GM23338 (cell line): ENCODE data around the gene CELSR3. TPM values are rescaled to one million over a fixed set of nuclear protein-coding genes. Genes with fewer than 3 reads are reported as not detected.

Experiments
- ATAC-seq: fragments of 200-7000 bp; cut with Tn5 transposase; 3 replicates; pipeline ENCODE4 v1.9.1; 2020
- DNase-seq: peaks from one replicate; pipeline ENCODE4 v3.0.0-alpha.2; 2015; ENCODE audit warnings: low spot score
- H2AFZ ChIP-seq: fragments of 200-600 bp; sonication (generic); 2 replicates; pipeline ENCODE4 v1.8.0; 2016; ENCODE audit warnings: antibody characterized with exemption, mild to moderate bottlenecking, moderate library complexity
- H3F3A ChIP-seq: fragments of 200-600 bp; sonication (generic); replicated peaks from 2 replicates; pipeline ENCODE4 v1.8.0; 2017; ENCODE audit warnings: antibody characterized with exemption, mixed run types, low read depth
- H3K27ac ChIP-seq: fragments of 200-600 bp; sonication (generic); 2 replicates; pipeline ENCODE4 v1.6.1; 2016; ENCODE audit warnings: low read depth
- H3K27me3 ChIP-seq: fragments of 200-600 bp; sonication (generic); 2 replicates; pipeline ENCODE4 v1.8.0; 2016; ENCODE audit warnings: mild to moderate bottlenecking, mixed run types, moderate library complexity; ENCODE audit not compliant: insufficient read depth
- H3K36me3 ChIP-seq: fragments of 200-600 bp; sonication (generic); 2 replicates; pipeline ENCODE4 v1.8.0; 2016; ENCODE audit warnings: mild to moderate bottlenecking; ENCODE audit not compliant: insufficient read depth
- H3K4me1 ChIP-seq: fragments of 200-600 bp; sonication (generic); 2 replicates; pipeline ENCODE4 v1.8.0; 2016; ENCODE audit warnings: mild to moderate bottlenecking, moderate library complexity; ENCODE audit not compliant: insufficient read depth
- H3K4me2 ChIP-seq: fragments of 200-600 bp; sonication (generic); 2 replicates; pipeline ENCODE4 v1.7.1; 2017; ENCODE audit warnings: mixed run types
- H3K4me3 ChIP-seq: fragments of 200-600 bp; sonication (generic); 2 replicates; pipeline ENCODE4 v1.6.1; 2016; ENCODE audit warnings: mixed run types
- H3K79me2 ChIP-seq: fragments of 200-600 bp; sonication (generic); replicated peaks from 2 replicates; pipeline ENCODE4 v1.8.0; 2017; ENCODE audit warnings: mild to moderate bottlenecking; ENCODE audit not compliant: insufficient read depth
- H3K9me2 ChIP-seq: fragments of 200-600 bp; sonication (generic); 2 replicates; pipeline ENCODE4 v1.8.0; 2017; ENCODE audit not compliant: insufficient read depth
- H4K20me1 ChIP-seq: fragments of 200-600 bp; sonication (generic); replicated peaks from 2 replicates; pipeline ENCODE4 v1.8.0; 2017; ENCODE audit warnings: mild to moderate bottlenecking; ENCODE audit not compliant: insufficient read depth
- H3K27ac Mint-ChIP-seq: 2 replicates; pipeline ENCODE4 v1.8.0; 2020; ENCODE audit warnings: inconsistent platforms, mild to moderate bottlenecking, moderate library complexity, mixed read lengths
- H3K27me3 Mint-ChIP-seq: 3 replicates; pipeline ENCODE4 v1.8.0; 2022; ENCODE audit warnings: low read depth, mild to moderate bottlenecking, moderate library complexity, mixed read lengths, inconsistent platforms; ENCODE audit not compliant: insufficient read depth, poor library complexity
- H3K36me3 Mint-ChIP-seq: 3 replicates; pipeline ENCODE4 v1.8.0; 2021; ENCODE audit warnings: low read depth, mild to moderate bottlenecking, inconsistent platforms, moderate library complexity, mixed read lengths
- H3K4me1 Mint-ChIP-seq: 3 replicates; pipeline ENCODE4 v1.8.0; 2020; ENCODE audit warnings: mild to moderate bottlenecking, inconsistent platforms, mixed read lengths
- H3K4me3 Mint-ChIP-seq: 3 replicates; pipeline ENCODE4 v1.8.0; 2021; ENCODE audit warnings: moderate library complexity, mild to moderate bottlenecking, inconsistent platforms, mixed read lengths
- H3K9me3 Mint-ChIP-seq: 3 replicates; pipeline ENCODE4 v1.8.0; 2020; ENCODE audit warnings: moderate library complexity, mild to moderate bottlenecking, inconsistent platforms, mixed read lengths
- EZH2 ChIP-seq: fragments of 200-600 bp; sonication (generic); IDR thresholded peaks from one replicate; pipeline ENCODE4 v1.8.0; 2017; ENCODE audit warnings: antibody characterized with exemption, mild to moderate bottlenecking, low read depth; ENCODE audit not compliant: unreplicated experiment
- JUNB ChIP-seq: IDR thresholded peaks from one replicate; pipeline ENCODE4 v1.6.1; 2016; ENCODE audit warnings: antibody characterized with exemption; ENCODE audit not compliant: unreplicated experiment
- NANOG ChIP-seq: IDR thresholded peaks from 2 replicates; pipeline ENCODE4 v1.6.1; 2016; ENCODE audit warnings: antibody characterized with exemption, borderline replicate concordance
- POLR2AphosphoS5 ChIP-seq: IDR thresholded peaks from 2 replicates; pipeline ENCODE4 v1.6.1; 2016; ENCODE audit warnings: antibody characterized with exemption, low read depth
- STAT1 ChIP-seq: IDR thresholded peaks from one replicate; pipeline ENCODE4 v1.6.1; 2016; ENCODE audit warnings: antibody characterized with exemption; ENCODE audit not compliant: unreplicated experiment
- ZNF331 ChIP-seq: fragments of 250-450 bp; sonication (Bioruptor Pico); IDR thresholded peaks from 2 replicates; pipeline ENCODE4 v1.5.0; 2020; ENCODE audit warnings: low read depth, mild to moderate bottlenecking, moderate library complexity
- polyA plus RNA-seq: library from polyadenylated mRNA; unstranded; fragments of >200 nt; fragmentation: Nextera tagmentation; extraction: Ambion mirVana; gene quantifications from 2 replicates; pipeline ENCODE4 v1.2.1, GENCODE V29; 2016
- total RNA-seq: library from RNA; depleted of rRNA; stranded (reverse); fragments of >200 nt; shearing (Covaris generic); gene quantifications from 2 replicates; pipeline ENCODE4 v1.2.3, GENCODE V29; 2014
- TF ChIP-seq, protein P1 (sequence below): IDR thresholded peaks from one replicate; pipeline ENCODE4 v1.6.1; 2018; ENCODE audit warnings: antibody characterized with exemption; ENCODE audit not compliant: unreplicated experiment
- TF ChIP-seq, protein P2 (sequence below), 2 experiments: fragments of 200-600 bp in 1 of 2; sonication (generic) in 1 of 2; conservative IDR thresholded peaks; 2 replicates each; pipeline versions ENCODE4 v1.5.1 to v1.6.1; 2016 to 2017; ENCODE audit warnings: antibody characterized with exemption in 2 of 2, low read depth in 2 of 2, mild to moderate bottlenecking in 2 of 2, moderate library complexity in 1 of 2
- TF ChIP-seq, protein P3 (sequence below): fragments of 250-450 bp; sonication (Bioruptor Pico); IDR thresholded peaks from 2 replicates; pipeline ENCODE4 v1.5.0; 2020; ENCODE audit warnings: mild to moderate bottlenecking, moderate library complexity

Gene CELSR3
- total and polyA plus RNA-seq, 2 experiments from 2014 or later = 7.5 to 33.3 TPM

DNA sequence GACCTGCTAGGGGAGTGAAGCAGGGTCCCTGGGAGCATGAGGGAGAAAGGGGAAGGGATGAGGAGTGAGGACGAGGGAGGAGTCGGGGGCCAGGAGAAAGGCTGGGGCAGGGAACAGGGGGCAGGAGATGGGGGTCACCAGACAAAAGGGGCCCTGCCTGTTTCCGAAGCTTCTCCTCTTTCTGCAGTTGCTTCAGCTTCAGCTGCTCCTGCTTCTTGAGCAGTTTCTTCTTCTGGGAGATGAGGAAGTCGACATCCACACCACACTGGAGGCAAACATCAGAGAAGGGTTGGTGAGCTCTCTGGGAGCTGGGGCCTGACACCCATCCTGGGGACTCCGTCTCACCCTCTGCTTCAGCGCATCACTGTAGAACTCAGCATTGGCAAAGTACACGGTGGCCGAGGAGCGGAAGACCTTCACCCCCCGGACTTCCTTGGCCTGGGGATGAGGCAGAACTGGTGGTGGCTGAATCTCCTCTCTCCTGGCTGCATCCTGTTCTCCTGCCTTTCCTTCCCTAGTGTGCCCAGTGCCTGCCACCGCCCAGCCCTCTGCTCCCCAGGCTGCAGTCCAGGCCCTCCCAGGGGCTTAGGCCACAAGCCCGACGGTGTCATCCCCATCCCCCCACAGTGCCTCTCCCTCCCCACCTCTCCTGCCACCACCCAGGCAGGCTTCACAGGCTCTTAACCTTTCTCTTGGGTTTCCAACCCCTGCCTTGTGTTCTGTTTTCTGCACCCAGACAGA is 34.2 kb downstream of the CELSR3 start:
- H3K9me3 Mint-ChIP-seq = no peaks in the 10 kb centered on the region
- no peak for DNase-seq
- TF ChIP-seq, protein P1, sequence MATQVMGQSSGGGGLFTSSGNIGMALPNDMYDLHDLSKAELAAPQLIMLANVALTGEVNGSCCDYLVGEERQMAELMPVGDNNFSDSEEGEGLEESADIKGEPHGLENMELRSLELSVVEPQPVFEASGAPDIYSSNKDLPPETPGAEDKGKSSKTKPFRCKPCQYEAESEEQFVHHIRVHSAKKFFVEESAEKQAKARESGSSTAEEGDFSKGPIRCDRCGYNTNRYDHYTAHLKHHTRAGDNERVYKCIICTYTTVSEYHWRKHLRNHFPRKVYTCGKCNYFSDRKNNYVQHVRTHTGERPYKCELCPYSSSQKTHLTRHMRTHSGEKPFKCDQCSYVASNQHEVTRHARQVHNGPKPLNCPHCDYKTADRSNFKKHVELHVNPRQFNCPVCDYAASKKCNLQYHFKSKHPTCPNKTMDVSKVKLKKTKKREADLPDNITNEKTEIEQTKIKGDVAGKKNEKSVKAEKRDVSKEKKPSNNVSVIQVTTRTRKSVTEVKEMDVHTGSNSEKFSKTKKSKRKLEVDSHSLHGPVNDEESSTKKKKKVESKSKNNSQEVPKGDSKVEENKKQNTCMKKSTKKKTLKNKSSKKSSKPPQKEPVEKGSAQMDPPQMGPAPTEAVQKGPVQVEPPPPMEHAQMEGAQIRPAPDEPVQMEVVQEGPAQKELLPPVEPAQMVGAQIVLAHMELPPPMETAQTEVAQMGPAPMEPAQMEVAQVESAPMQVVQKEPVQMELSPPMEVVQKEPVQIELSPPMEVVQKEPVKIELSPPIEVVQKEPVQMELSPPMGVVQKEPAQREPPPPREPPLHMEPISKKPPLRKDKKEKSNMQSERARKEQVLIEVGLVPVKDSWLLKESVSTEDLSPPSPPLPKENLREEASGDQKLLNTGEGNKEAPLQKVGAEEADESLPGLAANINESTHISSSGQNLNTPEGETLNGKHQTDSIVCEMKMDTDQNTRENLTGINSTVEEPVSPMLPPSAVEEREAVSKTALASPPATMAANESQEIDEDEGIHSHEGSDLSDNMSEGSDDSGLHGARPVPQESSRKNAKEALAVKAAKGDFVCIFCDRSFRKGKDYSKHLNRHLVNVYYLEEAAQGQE = no peak
- TF ChIP-seq NANOG = no peak
- TF ChIP-seq, protein P2, sequence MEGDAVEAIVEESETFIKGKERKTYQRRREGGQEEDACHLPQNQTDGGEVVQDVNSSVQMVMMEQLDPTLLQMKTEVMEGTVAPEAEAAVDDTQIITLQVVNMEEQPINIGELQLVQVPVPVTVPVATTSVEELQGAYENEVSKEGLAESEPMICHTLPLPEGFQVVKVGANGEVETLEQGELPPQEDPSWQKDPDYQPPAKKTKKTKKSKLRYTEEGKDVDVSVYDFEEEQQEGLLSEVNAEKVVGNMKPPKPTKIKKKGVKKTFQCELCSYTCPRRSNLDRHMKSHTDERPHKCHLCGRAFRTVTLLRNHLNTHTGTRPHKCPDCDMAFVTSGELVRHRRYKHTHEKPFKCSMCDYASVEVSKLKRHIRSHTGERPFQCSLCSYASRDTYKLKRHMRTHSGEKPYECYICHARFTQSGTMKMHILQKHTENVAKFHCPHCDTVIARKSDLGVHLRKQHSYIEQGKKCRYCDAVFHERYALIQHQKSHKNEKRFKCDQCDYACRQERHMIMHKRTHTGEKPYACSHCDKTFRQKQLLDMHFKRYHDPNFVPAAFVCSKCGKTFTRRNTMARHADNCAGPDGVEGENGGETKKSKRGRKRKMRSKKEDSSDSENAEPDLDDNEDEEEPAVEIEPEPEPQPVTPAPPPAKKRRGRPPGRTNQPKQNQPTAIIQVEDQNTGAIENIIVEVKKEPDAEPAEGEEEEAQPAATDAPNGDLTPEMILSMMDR (conservative IDR thresholded peaks at IDR 0.05; ENCODE audit: low read depth in 2 of 2) = no peak
- TF ChIP-seq JUNB = no peak
- no peak for TF ChIP-seq ZNF331
- no peak for TF ChIP-seq EZH2
- TF ChIP-seq STAT1 = no peak
- TF ChIP-seq POLR2AphosphoS5 = no peak

DNA sequence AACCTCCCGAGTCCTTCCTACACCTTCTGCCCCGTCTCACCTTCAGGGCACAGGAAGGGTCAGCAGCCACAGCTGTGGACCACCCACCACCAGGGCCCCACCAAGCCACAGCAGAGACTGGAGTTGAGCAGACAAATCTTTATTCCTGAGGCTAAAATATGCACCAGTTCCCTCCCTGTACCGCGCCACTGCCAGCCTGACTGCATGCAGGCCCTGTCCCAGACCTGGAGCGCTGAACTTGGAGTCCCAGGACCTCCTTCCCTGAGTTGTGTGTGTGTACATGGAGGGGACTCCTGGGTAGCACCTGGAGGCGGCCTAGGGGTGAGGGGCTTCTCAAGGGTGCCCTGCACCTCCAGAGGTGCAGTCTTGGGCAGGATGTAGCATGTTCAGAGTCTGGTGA is 37.1 kb downstream of the CELSR3 start:
- Mint-ChIP-seq H3K9me3 (no peaks in the 10 kb centered on the region), H3K27me3 (peaks cover 7% of the 10 kb centered on the region), H3K4me3 (no peak overlapping the region), H3K36me3 (peaks cover 51% of the 10 kb centered on the region), H3K4me1 (peaks cover 15% of the 10 kb centered on the region; the same call in 2 of the 3 replicates), H3K27ac (no peak overlapping the region)
- no peaks in the 10 kb centered on the region for H3K27me3 ChIP-seq
- no peak overlapping the region for H3K4me2 ChIP-seq
- H3K9me2 ChIP-seq = no peaks in the 10 kb centered on the region
- H4K20me1 ChIP-seq = no peaks in the 10 kb centered on the region; the same call in 1 of the 2 replicates
- H2AFZ ChIP-seq = no peak overlapping the region
- H3K4me3 ChIP-seq = no peak overlapping the region
- peaks cover 5% of the 10 kb centered on the region; the same call in 1 of the 2 replicates for H3F3A ChIP-seq
- H3K27ac ChIP-seq = no peak overlapping the region
- DNase-seq (no peak), ATAC-seq (no peak)
- H3K79me2 ChIP-seq = no peaks in the 10 kb centered on the region
- H3K4me1 ChIP-seq = 0 out of 2 replicates have a peak, but pooled peaks cover 3% of the 10 kb centered on the region
- H3K36me3 ChIP-seq = peaks cover 7% of the 10 kb centered on the region; the same call in 1 of the 2 replicates
- TF ChIP-seq, protein P3, sequence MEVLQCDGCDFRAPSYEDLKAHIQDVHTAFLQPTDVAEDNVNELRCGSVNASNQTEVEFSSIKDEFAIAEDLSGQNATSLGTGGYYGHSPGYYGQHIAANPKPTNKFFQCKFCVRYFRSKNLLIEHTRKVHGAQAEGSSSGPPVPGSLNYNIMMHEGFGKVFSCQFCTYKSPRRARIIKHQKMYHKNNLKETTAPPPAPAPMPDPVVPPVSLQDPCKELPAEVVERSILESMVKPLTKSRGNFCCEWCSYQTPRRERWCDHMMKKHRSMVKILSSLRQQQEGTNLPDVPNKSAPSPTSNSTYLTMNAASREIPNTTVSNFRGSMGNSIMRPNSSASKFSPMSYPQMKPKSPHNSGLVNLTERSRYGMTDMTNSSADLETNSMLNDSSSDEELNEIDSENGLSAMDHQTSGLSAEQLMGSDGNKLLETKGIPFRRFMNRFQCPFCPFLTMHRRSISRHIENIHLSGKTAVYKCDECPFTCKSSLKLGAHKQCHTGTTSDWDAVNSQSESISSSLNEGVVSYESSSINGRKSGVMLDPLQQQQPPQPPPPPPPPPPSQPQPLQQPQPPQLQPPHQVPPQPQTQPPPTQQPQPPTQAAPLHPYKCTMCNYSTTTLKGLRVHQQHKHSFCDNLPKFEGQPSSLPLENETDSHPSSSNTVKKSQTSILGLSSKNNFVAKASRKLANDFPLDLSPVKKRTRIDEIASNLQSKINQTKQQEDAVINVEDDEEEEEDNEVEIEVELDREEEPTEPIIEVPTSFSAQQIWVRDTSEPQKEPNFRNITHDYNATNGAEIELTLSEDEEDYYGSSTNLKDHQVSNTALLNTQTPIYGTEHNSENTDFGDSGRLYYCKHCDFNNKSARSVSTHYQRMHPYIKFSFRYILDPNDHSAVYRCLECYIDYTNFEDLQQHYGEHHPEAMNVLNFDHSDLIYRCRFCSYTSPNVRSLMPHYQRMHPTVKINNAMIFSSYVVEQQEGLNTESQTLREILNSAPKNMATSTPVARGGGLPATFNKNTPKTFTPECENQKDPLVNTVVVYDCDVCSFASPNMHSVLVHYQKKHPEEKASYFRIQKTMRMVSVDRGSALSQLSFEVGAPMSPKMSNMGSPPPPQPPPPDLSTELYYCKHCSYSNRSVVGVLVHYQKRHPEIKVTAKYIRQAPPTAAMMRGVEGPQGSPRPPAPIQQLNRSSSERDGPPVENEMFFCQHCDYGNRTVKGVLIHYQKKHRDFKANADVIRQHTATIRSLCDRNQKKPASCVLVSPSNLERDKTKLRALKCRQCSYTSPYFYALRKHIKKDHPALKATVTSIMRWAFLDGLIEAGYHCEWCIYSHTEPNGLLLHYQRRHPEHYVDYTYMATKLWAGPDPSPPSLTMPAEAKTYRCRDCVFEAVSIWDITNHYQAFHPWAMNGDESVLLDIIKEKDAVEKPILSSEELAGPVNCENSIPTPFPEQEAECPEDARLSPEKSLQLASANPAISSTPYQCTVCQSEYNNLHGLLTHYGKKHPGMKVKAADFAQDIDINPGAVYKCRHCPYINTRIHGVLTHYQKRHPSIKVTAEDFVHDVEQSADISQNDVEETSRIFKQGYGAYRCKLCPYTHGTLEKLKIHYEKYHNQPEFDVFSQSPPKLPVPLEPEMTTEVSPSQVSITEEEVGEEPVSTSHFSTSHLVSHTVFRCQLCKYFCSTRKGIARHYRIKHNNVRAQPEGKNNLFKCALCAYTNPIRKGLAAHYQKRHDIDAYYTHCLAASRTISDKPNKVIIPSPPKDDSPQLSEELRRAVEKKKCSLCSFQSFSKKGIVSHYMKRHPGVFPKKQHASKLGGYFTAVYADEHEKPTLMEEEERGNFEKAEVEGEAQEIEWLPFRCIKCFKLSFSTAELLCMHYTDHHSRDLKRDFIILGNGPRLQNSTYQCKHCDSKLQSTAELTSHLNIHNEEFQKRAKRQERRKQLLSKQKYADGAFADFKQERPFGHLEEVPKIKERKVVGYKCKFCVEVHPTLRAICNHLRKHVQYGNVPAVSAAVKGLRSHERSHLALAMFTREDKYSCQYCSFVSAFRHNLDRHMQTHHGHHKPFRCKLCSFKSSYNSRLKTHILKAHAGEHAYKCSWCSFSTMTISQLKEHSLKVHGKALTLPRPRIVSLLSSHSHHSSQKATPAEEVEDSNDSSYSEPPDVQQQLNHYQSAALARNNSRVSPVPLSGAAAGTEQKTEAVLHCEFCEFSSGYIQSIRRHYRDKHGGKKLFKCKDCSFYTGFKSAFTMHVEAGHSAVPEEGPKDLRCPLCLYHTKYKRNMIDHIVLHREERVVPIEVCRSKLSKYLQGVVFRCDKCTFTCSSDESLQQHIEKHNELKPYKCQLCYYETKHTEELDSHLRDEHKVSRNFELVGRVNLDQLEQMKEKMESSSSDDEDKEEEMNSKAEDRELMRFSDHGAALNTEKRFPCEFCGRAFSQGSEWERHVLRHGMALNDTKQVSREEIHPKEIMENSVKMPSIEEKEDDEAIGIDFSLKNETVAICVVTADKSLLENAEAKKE (CRISPR knock-in tag) = no peak

More for the DNA sequence above, 34.2 kb downstream of the CELSR3 start:
- H3K36me3 Mint-ChIP-seq = peaks cover 69% of the 10 kb centered on the region
- Histone ChIP-seq H3F3A (peaks cover 5% of the 10 kb centered on the region; the same call in 1 of the 2 replicates), H4K20me1 (peaks cover 5% of the 10 kb centered on the region), H3K9me2 (no peaks in the 10 kb centered on the region), H3K36me3 (peaks cover 11% of the 10 kb centered on the region; the same call in 1 of the 2 replicates), H2AFZ (no peak overlapping the region), H3K27me3 (no peaks in the 10 kb centered on the region), H3K79me2 (no peaks in the 10 kb centered on the region), H3K4me1 (0 out of 2 replicates have a peak, but pooled peaks cover 3% of the 10 kb centered on the region), H3K4me3 (no peak overlapping the region), H3K4me2 (no peak overlapping the region), H3K27ac (no peak overlapping the region)
- no peak for ATAC-seq
- H3K27ac Mint-ChIP-seq = no peak overlapping the region
- H3K4me3 Mint-ChIP-seq = no peak overlapping the region
- H3K27me3 Mint-ChIP-seq = peaks cover 10% of the 10 kb centered on the region
- peaks cover 15% of the 10 kb centered on the region; the same call in 2 of the 3 replicates for H3K4me1 Mint-ChIP-seq
